ENCODE measurements around the gene RTP3.

RTP3 gene

GRCh38 chr3:46549408-46549904, 51.7 kb downstream of the RTP3 start:
- no peak for FAIRE-seq

DNA sequence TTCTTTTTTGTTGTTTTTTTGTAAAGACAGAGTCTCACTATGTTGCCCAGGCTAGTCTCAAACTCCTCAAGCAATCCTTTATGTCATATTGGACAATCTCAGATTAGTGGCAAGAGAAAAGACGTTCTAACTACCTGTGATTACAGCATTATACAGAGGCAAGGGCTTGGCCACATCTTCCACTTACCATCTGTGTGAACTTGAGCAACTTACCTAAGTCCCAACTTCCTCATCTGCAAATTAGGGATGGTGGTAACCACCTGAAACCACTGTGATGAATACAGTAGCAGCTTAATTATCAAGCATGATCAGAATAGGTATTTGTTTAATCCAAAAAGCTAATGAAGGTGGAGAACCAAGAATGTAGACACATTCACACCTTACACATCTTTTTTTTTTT, 52.2 kb downstream of the RTP3 start:
- FAIRE-seq = no peak
